Left kidney (tissue), 8 donors: Measurements from ENCODE around the gene EPM2A. TPM values are rescaled to one million over a fixed set of nuclear protein-coding genes. Genes with fewer than 3 reads are reported as not detected.
"Not testable (repeated sequence)": the region's sequence is repeated elsewhere in the genome, so short reads cannot be mapped to it uniquely, and the experiment has no call there.

ENCODE experiments used
- DNase-seq: peaks from one replicate; pipeline ENCODE4 v3.0.0-alpha.2; 2013
- long read RNA-seq, 8 donors: transcript quantifications; one replicate each; lab custom pipeline, GENCODE V29; 2026
- polyA plus RNA-seq: library from polyadenylated mRNA; unstranded; fragments of 120-200 nt; gene quantifications from one replicate; pipeline ENCODE4 v1.2.1, GENCODE V29; 2013; ENCODE audit not compliant: insufficient read length

Gene EPM2A
- 16.6 TPM for polyA plus RNA-seq
- long read RNA-seq, donor 1, full-length matches to known transcripts, result 8 of 8 reads
- long read RNA-seq, donor 1, partial matches to known transcripts, result 0 of 8 reads
- long read RNA-seq, donor 1, other reads (novel, unspliced or antisense), result 0 of 8 reads
- long read RNA-seq, donor 2, full-length matches to known transcripts, result 8 of 8 reads
- long read RNA-seq, donor 2, partial matches to known transcripts, result 0 of 8 reads
- long read RNA-seq, donor 2, other reads (novel, unspliced or antisense), result 0 of 8 reads
- long read RNA-seq, donor 3, full-length matches to known transcripts, result 3 of 3 reads
- long read RNA-seq, donor 3, partial matches to known transcripts, result 0 of 3 reads
- long read RNA-seq, donor 3, other reads (novel, unspliced or antisense), result 0 of 3 reads
- long read RNA-seq, donor 4, result 0 reads
- long read RNA-seq, donor 5, full-length matches to known transcripts, result 8 of 8 reads
- long read RNA-seq, donor 5, partial matches to known transcripts, result 0 of 8 reads
- long read RNA-seq, donor 5, other reads (novel, unspliced or antisense), result 0 of 8 reads
- long read RNA-seq, donor 6, full-length matches to known transcripts, result 10 of 10 reads
- long read RNA-seq, donor 6, partial matches to known transcripts, result 0 of 10 reads
- long read RNA-seq, donor 6, other reads (novel, unspliced or antisense), result 0 of 10 reads
- long read RNA-seq, donor 7, full-length matches to known transcripts, result 12 of 12 reads
- long read RNA-seq, donor 7, partial matches to known transcripts, result 0 of 12 reads
- long read RNA-seq, donor 7, other reads (novel, unspliced or antisense), result 0 of 12 reads
- long read RNA-seq, donor 8, full-length matches to known transcripts, result 7 of 7 reads
- long read RNA-seq, donor 8, partial matches to known transcripts, result 0 of 7 reads
- long read RNA-seq, donor 8, other reads (novel, unspliced or antisense), result 0 of 7 reads

GRCh38 chr6:145735356-145736165 is at the start of gene EPM2A:
EPM2A (minus strand) TSS chr6:145735520; CDS start chr6:145735498, 22 bp downstream.
- DNase-seq, result peak; percentile 64

- DNase-seq, result no peak
Observed at GRCh38 chr6:145784683-145785082, 49.4 kb upstream of the EPM2A start.

- DNase-seq, result no peak
Observed at GRCh38 chr6:145783796-145784195, 48.5 kb upstream of the EPM2A start.

GRCh38 chr6:145772846-145773245 is 37.5 kb upstream of the EPM2A start:
- no peak for DNase-seq

- DNase-seq, result no peak
Observed at GRCh38 chr6:145765449-145765848, 30.1 kb upstream of the EPM2A start.

- no peak for DNase-seq
Observed at GRCh38 chr6:145763742-145764141, 28.4 kb upstream of the EPM2A start.

GRCh38 chr6:145761584-145761983 is 26.3 kb upstream of the EPM2A start:
- no peak for DNase-seq

GRCh38 chr6:145758113-145758512 is 22.8 kb upstream of the EPM2A start:
- no peak for DNase-seq

- no peak for DNase-seq
Observed at GRCh38 chr6:145756170-145756662, 20.9 kb upstream of the EPM2A start.

- no peak for DNase-seq
Observed at GRCh38 chr6:145755682-145756081, 20.4 kb upstream of the EPM2A start.

- DNase-seq, result no peak
Observed at GRCh38 chr6:145752638-145753037, 17.3 kb upstream of the EPM2A start.

- DNase-seq, result no peak
Observed at GRCh38 chr6:145749632-145750031, 14.3 kb upstream of the EPM2A start.

- DNase-seq, result no peak
Observed at GRCh38 chr6:145745861-145746260, 10.5 kb upstream of the EPM2A start.

GRCh38 chr6:145744619-145745018 is 9.3 kb upstream of the EPM2A start:
- no peak for DNase-seq

GRCh38 chr6:145743332-145743731 is 8.0 kb upstream of the EPM2A start:
- DNase-seq, result no peak

GRCh38 chr6:145742472-145742871 is 7.2 kb upstream of the EPM2A start:
- not testable (repeated sequence) for DNase-seq

GRCh38 chr6:145739685-145740084 is 4.4 kb upstream of the EPM2A start:
- not testable (repeated sequence) for DNase-seq

GRCh38 chr6:145738265-145738664 is 2.9 kb upstream of the EPM2A start:
- DNase-seq, result no peak

GRCh38 chr6:145736661-145737144 is 1.4 kb upstream of the EPM2A start:
- peak; percentile 53 for DNase-seq

GRCh38 chr6:145734486-145735355 is 599 bp downstream of the EPM2A start:
- DNase-seq, result peak; percentile 88

- DNase-seq, result no peak
Observed at GRCh38 chr6:145733810-145734209, 1.5 kb downstream of the EPM2A start.
